Muscle of leg (tissue), 11 donors: ENCODE results near the gene TMC6. TPM values are rescaled to one million over a fixed set of nuclear protein-coding genes. Genes with fewer than 3 reads are reported as not detected.
"Not testable (repeated sequence)": the region's sequence is repeated elsewhere in the genome, so short reads cannot be mapped to it uniquely, and the experiment has no call there.

Experiments used
- DNase-seq: peaks from one replicate; pipeline ENCODE4 v3.0.0; 2013
- H3K27ac ChIP-seq: one replicate; pipeline ENCODE4 v1.5.1; 2013; ENCODE audit warnings: mild to moderate bottlenecking, low read length, control low read depth
- H3K27me3 ChIP-seq: one replicate; pipeline ENCODE4 v1.6.1; 2013; ENCODE audit warnings: low read length; ENCODE audit not compliant: control insufficient read depth, insufficient read depth
- H3K36me3 ChIP-seq: one replicate; pipeline ENCODE4 v1.6.1; 2013; ENCODE audit warnings: low read length; ENCODE audit not compliant: control insufficient read depth, insufficient read depth
- H3K4me1 ChIP-seq: one replicate; pipeline ENCODE4 v1.6.1; 2013; ENCODE audit warnings: low read length; ENCODE audit not compliant: control insufficient read depth, insufficient read depth
- H3K4me3 ChIP-seq: one replicate; pipeline ENCODE4 v1.5.1; 2013; ENCODE audit warnings: low read length, control low read depth
- H3K9me3 ChIP-seq: replicated peaks from 2 replicates; pipeline ENCODE4 v1.6.1; 2013; ENCODE audit warnings: low read depth, low read length; ENCODE audit not compliant: control insufficient read depth
- WGBS: methylation state at CpG from one replicate; pipeline ENCODE4 v1.1.5; 2013; ENCODE audit warnings: missing lambda C conversion rate; ENCODE audit not compliant: insufficient coverage; 5-methylcytosine and 5-hydroxymethylcytosine counted together
- polyA plus RNA-seq, 8 donors: library from polyadenylated mRNA; unstranded; fragments of 120-200 nt; gene quantifications; one replicate each; pipeline versions ENCODE4 v1.2.1 to v1.2.3, GENCODE V29; 2013; ENCODE audit warnings: inconsistent platforms in 1 of 8, low replicate concordance in 1 of 8; ENCODE audit not compliant: insufficient read length in 8 of 8, insufficient read depth in 1 of 8
- total RNA-seq: library from RNA; stranded (reverse); fragments of 120-200 nt; gene quantifications from one replicate; pipeline ENCODE4 v1.2.4, GENCODE V29; 2013

TMC6 gene
- total and polyA plus RNA-seq, 9 donors = 21.6 to 40.7 (median 26.1) TPM

DNA sequence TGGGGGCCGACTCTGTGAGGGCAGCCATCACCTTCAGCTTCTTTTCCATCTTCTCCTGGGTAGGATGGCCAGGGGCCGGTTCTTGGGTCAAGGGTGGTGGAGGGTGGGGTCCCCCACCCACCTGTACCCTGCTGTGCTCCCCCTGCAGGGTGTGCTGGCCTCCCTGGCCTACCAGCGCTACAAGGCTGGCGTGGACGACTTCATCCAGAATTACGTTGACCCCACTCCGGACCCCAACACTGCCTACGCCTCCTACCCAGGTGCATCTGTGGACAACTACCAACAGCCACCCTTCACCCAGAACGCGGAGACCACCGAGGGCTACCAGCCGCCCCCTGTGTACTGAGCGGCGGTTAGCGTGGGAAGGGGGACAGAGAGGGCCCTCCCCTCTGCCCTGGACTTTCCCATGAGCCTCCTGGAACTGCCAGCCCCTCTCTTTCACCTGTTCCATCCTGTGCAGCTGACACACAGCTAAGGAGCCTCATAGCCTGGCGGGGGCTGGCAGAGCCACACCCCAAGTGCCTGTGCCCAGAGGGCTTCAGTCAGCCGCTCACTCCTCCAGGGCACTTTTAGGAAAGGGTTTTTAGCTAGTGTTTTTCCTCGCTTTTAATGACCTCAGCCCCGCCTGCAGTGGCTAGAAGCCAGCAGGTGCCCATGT, 43.2 kb upstream of the TMC6 start:
- peaks cover 36% of the 10 kb centered on the region for H3K36me3 ChIP-seq
- WGBS = 85% methylated on average over 13 of the region's 19 CpGs
- DNase-seq, H3K27me3 ChIP-seq, H3K4me3 ChIP-seq, H3K9me3 ChIP-seq: not testable (repeated sequence)
- H3K27ac ChIP-seq = peak overlapping the region; percentile 89
- peaks cover 80% of the 10 kb centered on the region for H3K4me1 ChIP-seq

DNA sequence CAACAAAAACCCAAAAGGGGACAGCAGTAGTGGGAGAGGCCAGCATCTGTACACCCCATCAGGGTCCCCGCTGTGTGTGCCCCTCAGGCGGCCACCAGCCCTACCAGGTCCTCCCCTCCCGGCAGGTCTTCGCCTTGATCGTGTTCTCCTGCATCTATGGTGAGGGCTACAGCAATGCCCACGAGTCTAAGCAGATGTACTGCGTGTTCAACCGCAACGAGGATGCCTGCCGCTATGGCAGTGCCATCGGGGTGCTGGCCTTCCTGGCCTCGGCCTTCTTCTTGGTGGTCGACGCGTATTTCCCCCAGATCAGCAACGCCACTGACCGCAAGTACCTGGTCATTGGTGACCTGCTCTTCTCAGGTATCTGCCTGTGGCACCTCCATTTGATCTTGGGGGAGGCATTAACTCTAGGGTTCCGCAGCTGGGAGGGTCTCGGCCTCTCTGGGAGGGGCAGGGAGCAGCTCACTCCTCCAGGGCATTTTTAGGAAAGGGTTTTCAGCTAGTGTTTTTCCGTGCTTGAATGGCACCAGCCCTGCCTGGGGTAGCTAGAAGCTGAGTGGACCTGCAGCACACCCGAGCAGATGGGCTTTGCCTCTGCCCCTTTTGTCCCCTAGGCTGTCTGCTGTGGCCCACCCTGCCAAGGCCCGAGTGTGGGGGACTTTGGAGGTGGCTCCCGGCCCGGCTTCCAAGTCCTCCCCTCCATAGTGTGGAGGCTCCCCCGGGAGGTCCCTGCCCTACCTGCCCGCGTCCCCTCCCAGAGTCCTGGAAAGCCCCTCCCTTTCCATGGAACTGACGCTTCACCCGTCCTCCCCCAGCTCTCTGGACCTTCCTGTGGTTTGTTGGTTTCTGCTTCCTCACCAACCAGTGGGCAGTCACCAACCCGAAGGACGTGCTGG, 42.4 kb upstream of the TMC6 start:
- Histone ChIP-seq H3K4me1 (peaks cover 72% of the 10 kb centered on the region), H3K36me3 (peaks cover 36% of the 10 kb centered on the region), H3K4me3 (no peak overlapping the region), H3K27me3 (no peaks in the 10 kb centered on the region), H3K9me3 (no peaks in the 10 kb centered on the region), H3K27ac (peak overlapping the region; percentile 79)
- WGBS = 78% methylated on average over 26 of the region's 31 CpGs
- DNase-seq = no peak

DNA sequence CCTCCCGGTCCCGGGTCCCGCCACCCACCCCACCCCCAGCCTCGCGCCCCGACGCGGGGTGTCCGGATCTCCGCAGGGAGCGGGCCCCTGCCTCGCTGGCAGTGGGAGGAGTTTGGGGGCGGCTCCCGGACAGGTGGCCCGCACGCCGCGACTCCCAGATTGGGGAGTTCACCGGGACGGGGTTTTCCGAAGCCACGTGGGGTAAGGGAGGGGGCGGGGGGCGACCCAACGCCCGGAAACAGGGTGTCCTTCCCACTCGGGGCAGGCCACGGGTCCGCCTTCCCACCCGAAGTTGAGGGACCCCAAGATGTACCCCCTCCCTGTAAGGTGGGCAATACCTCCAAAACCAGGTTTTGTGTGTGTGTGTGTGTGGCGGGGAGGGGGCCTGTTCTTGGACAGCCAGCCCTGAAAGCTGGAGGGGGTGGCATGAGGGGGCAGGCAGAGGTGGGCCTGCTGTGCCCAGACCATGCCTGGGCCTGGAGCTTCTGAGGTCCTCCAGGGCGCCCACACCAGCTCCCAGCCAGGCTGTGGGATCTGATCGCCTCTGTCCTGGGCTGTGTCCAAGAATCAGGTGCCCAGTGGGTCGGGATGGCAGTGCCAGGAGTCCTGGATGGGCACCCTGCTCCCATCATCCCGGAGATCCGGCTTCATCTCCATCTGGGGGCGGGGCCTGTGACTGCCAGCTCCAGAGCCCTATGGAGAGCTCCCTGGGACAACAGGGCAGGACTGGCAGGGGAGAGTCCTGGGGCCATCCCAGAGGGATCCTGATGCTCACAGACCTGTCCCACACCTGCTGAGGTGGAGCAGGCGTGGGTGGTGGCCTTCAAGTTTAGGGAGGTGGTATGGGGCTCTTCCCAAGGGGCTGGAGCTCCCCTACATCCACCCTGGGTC, 40.6 kb upstream of the TMC6 start:
- Histone ChIP-seq H3K27me3 (no peaks in the 10 kb centered on the region), H3K4me3 (peak overlapping the region; percentile 59), H3K9me3 (no peaks in the 10 kb centered on the region), H3K36me3 (peaks cover 24% of the 10 kb centered on the region), H3K27ac (peak overlapping the region; percentile 81), H3K4me1 (peaks cover 54% of the 10 kb centered on the region)
- no peak for DNase-seq
- WGBS = 13% methylated on average over 14 of the region's 38 CpGs

DNA sequence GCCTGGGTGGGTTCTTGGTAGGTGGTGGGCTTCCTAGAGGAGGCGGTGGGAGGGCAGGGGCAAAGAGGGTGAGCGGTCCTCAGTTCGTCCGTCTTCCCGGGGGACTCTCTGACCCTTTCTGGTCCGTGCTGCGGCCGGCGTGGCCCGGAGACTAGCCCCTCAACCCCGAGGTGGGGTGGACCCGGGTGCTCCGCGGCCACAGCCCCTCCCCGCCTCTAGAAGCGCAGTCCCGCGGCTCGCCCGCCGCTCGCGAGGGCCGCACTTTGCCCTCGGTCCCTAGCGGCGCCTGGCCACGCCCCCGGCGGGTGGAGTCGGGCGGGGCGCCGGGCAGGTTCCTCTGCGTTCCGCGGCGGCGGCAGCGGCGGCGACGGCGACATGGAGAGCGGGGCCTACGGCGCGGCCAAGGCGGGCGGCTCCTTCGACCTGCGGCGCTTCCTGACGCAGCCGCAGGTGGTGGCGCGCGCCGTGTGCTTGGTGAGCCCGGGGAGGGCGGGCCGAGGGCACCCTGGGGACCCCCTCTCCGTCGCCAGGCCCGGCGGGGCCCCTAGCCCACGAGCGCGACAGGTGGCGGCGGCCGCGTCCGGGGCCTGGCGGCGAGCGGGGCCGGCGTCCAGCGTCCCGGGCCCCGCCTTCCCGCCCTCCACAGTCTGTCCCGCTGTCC, 39.8 kb upstream of the TMC6 start, which contains the start of gene SYNGR2:
SYNGR2 (plus strand) TSS at position 340 of the 661 bp plus-strand sequence; CDS start at position 376, 36 bp downstream.
- H3K9me3 ChIP-seq = no peaks in the 10 kb centered on the region
- H3K4me1 ChIP-seq = peaks cover 46% of the 10 kb centered on the region
- peak; percentile 80 for DNase-seq
- H3K4me3 ChIP-seq = peak within 1 kb of the TSS; percentile 59
- no peaks in the 10 kb centered on the region for H3K27me3 ChIP-seq
- peaks cover 20% of the 10 kb centered on the region for H3K36me3 ChIP-seq
- peak within 1 kb of the TSS; percentile 81 for H3K27ac ChIP-seq
- under 1% methylated on average over 67 of the region's 84 CpGs for WGBS

DNA sequence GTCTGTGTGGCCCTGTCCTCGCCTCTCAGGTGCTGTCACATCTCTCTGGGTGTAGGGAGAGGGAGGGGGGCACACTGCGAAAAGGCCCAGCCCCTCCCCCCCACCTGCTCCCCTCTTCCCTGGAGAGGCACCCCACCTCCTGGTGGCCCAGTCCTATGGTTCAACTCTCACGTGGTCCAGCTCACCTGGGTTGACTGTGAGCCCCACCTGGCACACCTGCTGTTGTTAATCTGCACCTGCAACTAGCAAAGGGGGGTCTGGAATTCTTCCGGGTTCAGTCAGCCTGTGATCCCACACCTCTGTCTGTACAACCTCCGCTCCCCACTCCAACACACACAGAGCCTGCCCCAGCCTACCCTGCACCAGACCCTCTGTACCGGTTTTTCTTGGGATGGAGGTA, 37.9 kb upstream of the TMC6 start:
- peaks cover 4% of the 10 kb centered on the region for H3K36me3 ChIP-seq
- H3K27me3 ChIP-seq = no peaks in the 10 kb centered on the region
- H3K27ac ChIP-seq = no peak overlapping the region
- H3K9me3 ChIP-seq = no peaks in the 10 kb centered on the region
- no peak overlapping the region for H3K4me3 ChIP-seq
- WGBS = 0% methylated on average over 1 of the region's 6 CpGs
- H3K4me1 ChIP-seq = peaks cover 27% of the 10 kb centered on the region
- DNase-seq = no peak

DNA sequence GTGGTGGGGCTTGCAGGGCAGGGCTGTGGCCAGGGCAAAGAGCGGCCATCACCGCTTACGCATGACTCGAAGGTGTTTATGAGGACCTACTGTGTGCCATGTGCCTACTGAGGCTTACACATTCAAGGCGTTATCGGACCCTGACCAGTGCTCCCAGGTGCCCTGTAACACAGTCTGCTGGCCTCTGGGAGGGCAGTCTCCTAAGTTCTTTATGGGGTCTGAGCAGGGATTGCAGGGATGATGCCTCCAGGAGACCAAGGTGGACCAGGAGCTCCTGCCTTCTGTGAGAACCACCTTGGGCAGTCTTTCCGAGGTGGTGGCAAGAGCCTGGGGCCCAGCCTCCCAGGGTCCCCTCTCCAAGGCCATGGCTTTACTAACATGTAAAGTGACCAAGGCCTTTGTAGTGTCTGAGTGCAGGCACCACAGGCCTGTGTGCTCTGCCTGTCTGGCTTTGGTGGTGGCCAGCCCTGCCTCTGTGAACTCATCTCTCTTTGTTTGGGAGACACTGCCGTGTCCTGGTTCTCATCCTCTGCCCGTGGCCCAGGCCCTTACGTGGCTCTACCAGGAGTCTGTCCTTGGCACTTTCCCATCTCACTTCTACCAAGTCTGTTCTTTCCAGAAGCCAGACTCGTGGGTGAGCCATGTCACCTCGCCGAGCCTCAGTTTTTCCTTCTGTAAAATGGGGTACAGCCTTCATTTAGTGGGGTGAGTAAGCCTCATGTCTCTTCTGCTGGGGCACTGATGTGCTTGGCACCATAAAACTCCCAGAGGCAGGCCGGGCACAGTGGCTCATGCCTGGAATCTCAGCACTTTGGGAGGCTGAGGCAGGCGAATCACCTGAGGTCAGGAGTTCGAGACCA, 36.4 kb upstream of the TMC6 start:
- DNase-seq = no peak
- peaks cover 15% of the 10 kb centered on the region for H3K4me1 ChIP-seq
- WGBS = 89% methylated on average over 13 of the region's 16 CpGs
- H3K4me3 ChIP-seq = no peak overlapping the region
- H3K9me3 ChIP-seq = no peaks in the 10 kb centered on the region
- H3K27ac ChIP-seq = no peak overlapping the region
- H3K36me3 ChIP-seq = no peaks in the 10 kb centered on the region
- H3K27me3 ChIP-seq = no peaks in the 10 kb centered on the region

DNA sequence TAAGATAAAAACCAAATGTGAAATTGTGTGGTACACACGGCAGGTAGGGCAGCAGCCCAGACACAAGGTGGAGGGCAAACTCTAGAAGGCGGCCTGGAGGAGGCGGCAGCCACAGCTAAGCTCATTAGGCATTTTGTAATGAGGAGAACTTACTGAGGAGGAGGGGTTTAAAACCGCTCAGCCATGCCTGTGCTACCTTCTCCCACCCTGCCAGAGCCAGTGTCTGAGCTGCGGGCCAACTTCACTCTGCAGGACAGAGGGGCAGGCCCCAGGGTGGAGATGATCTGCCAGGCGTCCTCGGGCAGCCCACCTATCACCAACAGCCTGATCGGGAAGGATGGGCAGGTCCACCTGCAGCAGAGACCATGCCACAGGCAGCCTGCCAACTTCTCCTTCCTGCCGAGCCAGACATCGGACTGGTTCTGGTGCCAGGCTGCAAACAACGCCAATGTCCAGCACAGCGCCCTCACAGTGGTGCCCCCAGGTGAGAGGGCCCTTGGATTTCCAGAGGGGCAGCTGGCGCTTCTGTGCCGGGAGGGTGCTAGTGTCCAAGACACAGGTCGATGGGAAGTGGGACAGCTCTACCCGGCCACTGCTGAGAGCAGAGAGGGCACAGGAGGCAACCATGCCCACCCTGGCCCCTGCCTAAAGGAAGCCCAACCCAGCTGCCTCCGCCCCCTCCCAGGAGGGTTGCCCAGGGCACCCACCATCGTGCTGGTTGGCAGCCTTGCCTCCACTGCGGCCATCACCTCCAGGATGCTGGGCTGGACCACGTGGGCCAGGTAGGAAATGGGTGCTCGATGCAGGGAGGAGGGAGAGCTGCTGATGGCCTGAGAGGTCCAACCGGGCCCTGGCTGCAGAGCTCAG, 35.6 kb upstream of the TMC6 start:
- no peaks in the 10 kb centered on the region for H3K36me3 ChIP-seq
- no peaks in the 10 kb centered on the region for H3K9me3 ChIP-seq
- H3K27ac ChIP-seq = no peak overlapping the region
- H3K27me3 ChIP-seq = no peaks in the 10 kb centered on the region
- WGBS = 80% methylated on average over 17 of the region's 22 CpGs
- H3K4me1 ChIP-seq = peaks cover 7% of the 10 kb centered on the region
- H3K4me3 ChIP-seq = no peak overlapping the region
- no peak for DNase-seq

DNA sequence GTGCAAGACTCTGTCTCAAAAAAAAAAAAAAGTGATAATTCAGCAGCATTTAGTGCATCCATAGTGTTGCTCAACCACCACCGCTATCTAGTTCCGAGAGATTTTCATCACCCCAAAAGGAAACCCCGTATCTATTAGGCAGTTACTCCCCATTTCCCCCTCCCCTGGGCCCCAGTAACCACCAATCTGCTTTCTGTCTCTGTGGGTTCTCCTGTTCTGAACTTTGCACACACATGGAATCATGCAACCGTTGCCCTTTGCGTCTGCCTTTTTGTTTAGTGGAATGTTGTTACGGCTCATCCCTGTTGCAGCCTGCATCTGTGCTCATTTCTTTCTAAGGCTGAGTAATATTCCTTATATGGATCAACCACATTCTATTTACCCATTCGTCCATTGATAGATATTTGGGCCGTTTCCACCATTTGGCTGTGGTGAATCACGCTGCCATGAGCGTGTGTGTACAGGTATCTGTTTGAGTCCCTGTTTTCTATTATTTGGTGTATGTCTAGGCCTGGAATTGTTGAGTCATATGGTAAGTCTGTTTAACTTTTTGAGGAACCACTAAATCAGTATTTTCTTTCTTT, 31.1 kb upstream of the TMC6 start:
- Histone ChIP-seq H3K36me3 (no peaks in the 10 kb centered on the region), H3K4me1 (no peaks in the 10 kb centered on the region), H3K9me3 (no peaks in the 10 kb centered on the region), H3K27ac (no peak overlapping the region), H3K27me3 (no peaks in the 10 kb centered on the region), H3K4me3 (no peak overlapping the region)
- no peak for DNase-seq
- WGBS = 72% methylated on average over 3 of the region's 10 CpGs
